ENCODE data around the gene FMN2. TPM values are rescaled to one million over a fixed set of nuclear protein-coding genes. Genes with fewer than 3 reads are reported as not detected.

The FMN2 gene
- total RNA-seq, 1 experiment from 2014 or later: not detected

DNA sequence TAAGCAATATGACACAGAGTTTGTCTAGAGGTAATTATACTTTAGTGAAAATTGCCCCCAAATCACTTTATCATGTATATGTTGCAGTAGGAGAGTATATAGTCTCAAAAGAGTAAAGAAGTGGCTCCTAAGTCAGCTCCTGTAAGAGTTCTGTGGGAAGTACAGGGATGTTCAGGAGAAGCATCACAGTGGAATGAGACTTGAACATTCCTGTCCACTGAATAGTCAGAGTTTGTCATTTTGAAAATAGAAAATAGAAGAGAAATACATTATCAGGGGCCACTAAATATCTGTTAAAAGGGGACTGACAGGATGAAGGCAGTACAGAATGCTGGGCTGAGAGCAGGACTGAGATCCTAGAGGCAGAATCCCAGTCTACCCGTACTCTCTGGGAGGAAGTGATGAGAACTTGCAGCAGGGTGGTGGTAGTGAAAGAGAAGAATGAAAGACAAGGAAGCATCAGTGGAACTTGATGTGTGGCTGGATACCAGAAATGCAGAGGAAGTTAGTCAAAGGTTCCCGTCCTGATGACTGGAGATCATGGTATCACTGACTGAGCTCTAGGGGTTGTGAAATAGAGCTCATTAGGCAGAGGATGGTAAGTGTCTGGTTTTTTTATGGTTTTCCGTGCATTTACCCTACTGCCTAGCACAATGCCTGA, 153.4 kb downstream of the FMN2 start:
- no peaks in the 10 kb centered on the region for H3K27me3 ChIP-seq (ENCODE audit: low read length)
- H4K20me1 ChIP-seq (ENCODE audit: insufficient read depth, low read depth, low read length): no peaks in the 10 kb centered on the region
- no peaks in the 10 kb centered on the region for H3K9me2 ChIP-seq (replicated peaks; ENCODE audit: insufficient read depth, low read length)
- H3K36me3 ChIP-seq (ENCODE audit: insufficient read depth, low read length): no peaks in the 10 kb centered on the region
- no peak overlapping the region for H3K4me3 ChIP-seq (ENCODE audit: low read length)
- no peak overlapping the region for H3K27ac ChIP-seq (ENCODE audit: low read length)
- no peaks in the 10 kb centered on the region for H3K4me1 ChIP-seq (ENCODE audit: low read length)
- H3K4me2 ChIP-seq (ENCODE audit: low read depth, low read length, poor library complexity, severe bottlenecking): no peak overlapping the region
- H3K9ac ChIP-seq (ENCODE audit: low read length): no peak overlapping the region
- no peak overlapping the region for H2AFZ ChIP-seq (ENCODE audit: low read length)
- H3K79me2 ChIP-seq (ENCODE audit: low read length): no peaks in the 10 kb centered on the region
- DNase-seq: no peak
- no peaks in the 10 kb centered on the region; the same call in 1 of the 2 replicates for H3K9me3 ChIP-seq (ENCODE audit: low read length)

DNA sequence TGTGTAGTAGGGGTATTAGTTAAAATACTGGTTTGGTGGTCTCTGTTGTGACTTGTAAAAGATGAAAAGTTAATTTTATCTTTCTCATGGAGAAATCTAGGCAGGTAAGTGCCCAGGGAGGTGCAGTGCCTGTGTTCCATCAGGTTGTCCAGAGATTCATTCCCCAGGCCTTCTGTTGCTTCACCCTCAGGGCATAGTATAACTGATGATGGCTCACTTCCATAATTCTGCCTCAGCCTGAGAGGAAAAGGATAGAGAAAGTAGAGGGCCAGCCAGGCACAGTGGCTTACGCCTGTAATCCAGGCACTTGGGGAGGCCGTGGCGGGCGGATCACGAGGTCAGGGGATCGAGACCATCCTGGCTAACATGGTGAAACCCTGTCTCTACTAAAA, 153.9 kb downstream of the FMN2 start:
- H3K4me2 ChIP-seq (ENCODE audit: low read depth, low read length, poor library complexity, severe bottlenecking): no peak overlapping the region
- H3K9me2 ChIP-seq (replicated peaks; ENCODE audit: insufficient read depth, low read length): no peaks in the 10 kb centered on the region
- H3K9me3 ChIP-seq (ENCODE audit: low read length): no peaks in the 10 kb centered on the region; the same call in 1 of the 2 replicates
- no peaks in the 10 kb centered on the region for H3K79me2 ChIP-seq (ENCODE audit: low read length)
- no peaks in the 10 kb centered on the region for H3K27me3 ChIP-seq (ENCODE audit: low read length)
- no peak overlapping the region for H2AFZ ChIP-seq (ENCODE audit: low read length)
- H3K27ac ChIP-seq (ENCODE audit: low read length): no peak overlapping the region
- no peaks in the 10 kb centered on the region for H4K20me1 ChIP-seq (ENCODE audit: insufficient read depth, low read depth, low read length)
- H3K4me3 ChIP-seq (ENCODE audit: low read length): no peak overlapping the region
- no peak overlapping the region for H3K9ac ChIP-seq (ENCODE audit: low read length)
- H3K4me1 ChIP-seq (ENCODE audit: low read length): no peaks in the 10 kb centered on the region
- DNase-seq: no peak
- H3K36me3 ChIP-seq (ENCODE audit: insufficient read depth, low read length): no peaks in the 10 kb centered on the region

DNA sequence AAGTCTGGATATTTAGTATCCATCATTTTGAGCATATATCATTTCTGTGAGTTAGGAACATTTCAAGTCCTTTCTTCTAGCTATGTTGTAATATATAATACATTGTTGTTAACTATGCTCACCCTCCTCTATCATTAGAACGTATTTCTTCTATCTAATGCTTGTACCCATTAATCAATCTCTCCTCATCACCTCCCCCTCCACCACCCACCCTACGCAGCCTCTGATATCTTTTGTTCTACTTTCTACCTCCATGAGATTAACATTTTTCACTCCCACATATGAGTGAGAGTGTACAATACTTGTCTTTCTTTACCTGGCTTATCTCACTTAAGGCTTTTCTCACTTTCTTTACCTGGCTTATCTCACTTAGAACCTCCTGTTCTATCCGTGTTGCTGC, 156.2 kb downstream of the FMN2 start:
- Histone ChIP-seq H4K20me1 (ENCODE audit: insufficient read depth, low read depth, low read length) (no peaks in the 10 kb centered on the region), H3K27me3 (ENCODE audit: low read length) (no peaks in the 10 kb centered on the region), H3K9ac (ENCODE audit: low read length) (no peak overlapping the region), H3K9me3 (ENCODE audit: low read length) (peaks cover 11% of the 10 kb centered on the region; the same call in 1 of the 2 replicates), H3K4me2 (ENCODE audit: low read depth, low read length, poor library complexity, severe bottlenecking) (no peak overlapping the region), H3K9me2 (replicated peaks; ENCODE audit: insufficient read depth, low read length) (no peaks in the 10 kb centered on the region), H2AFZ (ENCODE audit: low read length) (no peak overlapping the region), H3K27ac (ENCODE audit: low read length) (no peak overlapping the region), H3K36me3 (ENCODE audit: insufficient read depth, low read length) (no peaks in the 10 kb centered on the region), H3K79me2 (ENCODE audit: low read length) (no peaks in the 10 kb centered on the region), H3K4me3 (ENCODE audit: low read length) (no peak overlapping the region), H3K4me1 (ENCODE audit: low read length) (no peaks in the 10 kb centered on the region)
- DNase-seq: no peak

DNA sequence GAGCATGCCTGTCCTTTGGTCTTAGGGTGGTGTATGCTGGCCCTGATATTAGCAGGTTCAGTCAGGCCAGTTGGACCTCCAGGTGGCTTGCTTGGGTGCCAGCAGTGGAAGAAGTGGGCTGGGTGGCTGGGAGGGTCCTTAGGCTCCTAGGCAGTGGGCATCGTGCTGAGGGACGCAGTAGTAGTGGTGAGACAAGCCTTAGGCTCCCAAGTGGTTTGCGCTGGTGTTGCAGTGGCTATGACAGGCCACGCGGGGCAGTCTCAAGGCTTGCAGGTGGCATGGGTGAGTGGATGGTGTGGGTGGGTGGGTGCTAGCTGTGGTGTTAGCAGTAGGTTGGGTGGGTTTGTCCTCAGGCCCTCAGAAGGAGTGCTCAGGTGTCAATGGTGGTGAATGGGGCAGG, 162.3 kb downstream of the FMN2 start:
- H3K4me1 ChIP-seq (ENCODE audit: low read length): no peaks in the 10 kb centered on the region
- no peaks in the 10 kb centered on the region for H3K79me2 ChIP-seq (ENCODE audit: low read length)
- peaks cover 26% of the 10 kb centered on the region for H3K9me3 ChIP-seq (ENCODE audit: low read length)
- no peak for DNase-seq
- H3K36me3 ChIP-seq (ENCODE audit: insufficient read depth, low read length): no peaks in the 10 kb centered on the region
- H2AFZ ChIP-seq (ENCODE audit: low read length): no peak overlapping the region
- H3K9me2 ChIP-seq (replicated peaks; ENCODE audit: insufficient read depth, low read length): no peaks in the 10 kb centered on the region
- no peaks in the 10 kb centered on the region for H4K20me1 ChIP-seq (ENCODE audit: insufficient read depth, low read depth, low read length)
- no peak overlapping the region for H3K4me2 ChIP-seq (ENCODE audit: low read depth, low read length, poor library complexity, severe bottlenecking)
- no peak overlapping the region for H3K9ac ChIP-seq (ENCODE audit: low read length)
- H3K27ac ChIP-seq (ENCODE audit: low read length): no peak overlapping the region
- H3K4me3 ChIP-seq (ENCODE audit: low read length): no peak overlapping the region
- no peaks in the 10 kb centered on the region for H3K27me3 ChIP-seq (ENCODE audit: low read length)

DNA sequence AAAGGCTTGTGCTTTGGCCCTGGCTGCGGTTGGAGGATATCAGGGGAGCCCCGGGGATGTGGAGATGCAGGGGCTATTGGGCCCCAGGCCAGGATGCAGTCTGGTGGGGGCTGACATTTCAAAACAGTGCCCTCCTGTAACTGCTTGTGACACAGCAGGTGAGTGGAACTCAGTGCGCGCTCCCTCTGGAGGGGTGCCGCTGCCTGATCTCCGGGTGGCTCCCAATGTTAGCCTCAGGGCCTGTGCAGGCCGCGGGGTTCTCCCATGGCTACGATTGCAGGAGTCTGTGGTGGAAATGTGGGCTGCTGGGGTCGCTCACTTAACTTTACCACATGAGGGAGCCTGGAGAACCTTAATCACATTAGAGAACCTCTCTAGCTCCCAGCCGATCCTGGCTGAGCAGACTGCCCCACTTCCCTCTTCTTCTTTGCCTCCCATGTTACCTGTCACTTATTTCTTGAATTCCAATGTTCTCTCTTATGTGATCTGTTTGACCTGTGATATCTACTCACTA, 163.2 kb downstream of the FMN2 start:
- H3K9me3 ChIP-seq (ENCODE audit: low read length): peaks cover 26% of the 10 kb centered on the region
- no peak overlapping the region for H3K9ac ChIP-seq (ENCODE audit: low read length)
- H3K79me2 ChIP-seq (ENCODE audit: low read length): no peaks in the 10 kb centered on the region
- H2AFZ ChIP-seq (ENCODE audit: low read length): no peak overlapping the region
- H3K4me1 ChIP-seq (ENCODE audit: low read length): no peaks in the 10 kb centered on the region
- H3K36me3 ChIP-seq (ENCODE audit: insufficient read depth, low read length): no peaks in the 10 kb centered on the region
- H4K20me1 ChIP-seq (ENCODE audit: insufficient read depth, low read depth, low read length): no peaks in the 10 kb centered on the region
- no peaks in the 10 kb centered on the region for H3K9me2 ChIP-seq (replicated peaks; ENCODE audit: insufficient read depth, low read length)
- DNase-seq: no peak
- H3K4me2 ChIP-seq (ENCODE audit: low read depth, low read length, poor library complexity, severe bottlenecking): no peak overlapping the region
- no peaks in the 10 kb centered on the region for H3K27me3 ChIP-seq (ENCODE audit: low read length)
- H3K4me3 ChIP-seq (ENCODE audit: low read length): no peak overlapping the region
- H3K27ac ChIP-seq (ENCODE audit: low read length): no peak overlapping the region

DNA sequence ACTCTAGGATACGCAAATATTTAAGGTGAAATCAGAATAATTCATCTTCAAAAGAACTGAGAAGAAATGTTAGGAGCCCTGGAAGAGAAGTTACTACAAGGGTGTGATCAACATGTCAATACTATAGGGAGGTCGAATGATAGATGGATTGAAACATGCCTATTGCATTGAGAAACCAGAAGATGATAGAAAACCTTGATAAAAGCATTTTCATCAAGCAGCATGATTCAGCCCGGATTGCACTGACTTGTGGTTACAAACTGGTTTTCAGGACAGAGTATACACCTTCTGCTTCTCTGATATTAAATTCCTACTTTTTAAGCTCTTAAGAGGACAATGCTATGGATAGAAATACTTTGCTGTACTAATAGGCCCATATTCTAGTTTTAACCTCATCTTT, 164.2 kb downstream of the FMN2 start:
- H3K27ac ChIP-seq (ENCODE audit: low read length): no peak overlapping the region
- H2AFZ ChIP-seq (ENCODE audit: low read length): no peak overlapping the region
- no peak for DNase-seq
- H3K79me2 ChIP-seq (ENCODE audit: low read length): no peaks in the 10 kb centered on the region
- H3K36me3 ChIP-seq (ENCODE audit: insufficient read depth, low read length): no peaks in the 10 kb centered on the region
- no peak overlapping the region for H3K4me2 ChIP-seq (ENCODE audit: low read depth, low read length, poor library complexity, severe bottlenecking)
- H4K20me1 ChIP-seq (ENCODE audit: insufficient read depth, low read depth, low read length): no peaks in the 10 kb centered on the region
- no peaks in the 10 kb centered on the region for H3K4me1 ChIP-seq (ENCODE audit: low read length)
- H3K4me3 ChIP-seq (ENCODE audit: low read length): no peak overlapping the region
- H3K27me3 ChIP-seq (ENCODE audit: low read length): no peaks in the 10 kb centered on the region
- peaks cover 25% of the 10 kb centered on the region for H3K9me3 ChIP-seq (ENCODE audit: low read length)
- no peak overlapping the region for H3K9ac ChIP-seq (ENCODE audit: low read length)
- no peaks in the 10 kb centered on the region for H3K9me2 ChIP-seq (replicated peaks; ENCODE audit: insufficient read depth, low read length)

DNA sequence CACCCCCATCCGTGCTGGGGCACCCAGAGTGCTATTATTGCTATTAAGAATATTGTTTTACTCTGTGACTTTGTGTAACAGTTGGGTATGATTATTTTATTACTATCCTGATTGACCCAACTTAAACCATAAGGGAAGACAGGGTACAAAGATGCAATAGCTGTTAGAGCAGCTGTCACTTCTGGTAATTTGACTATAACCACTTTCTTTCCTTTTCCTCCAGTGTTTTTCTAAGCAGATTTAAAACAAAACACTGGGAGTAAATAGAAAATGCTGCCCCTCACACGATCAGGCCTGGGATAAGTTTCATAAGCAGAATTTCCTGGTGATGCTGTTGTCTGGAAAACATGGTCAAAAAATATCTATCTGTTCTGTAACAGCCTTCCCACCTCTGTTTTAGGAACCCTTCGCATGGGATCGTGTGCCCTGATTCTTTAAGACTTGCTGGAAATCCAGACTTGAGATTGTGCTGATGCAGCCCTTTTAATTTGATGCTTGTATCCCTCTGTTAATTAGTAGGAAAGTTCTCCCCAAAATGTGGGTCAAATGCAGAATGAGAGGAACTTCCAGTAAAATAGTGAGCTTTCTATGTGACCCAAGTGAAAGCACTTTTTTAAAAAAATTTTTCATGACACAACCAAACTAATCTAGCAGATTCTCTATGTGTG, 165.3 kb downstream of the FMN2 start:
- Histone ChIP-seq H3K27ac (ENCODE audit: low read length) (no peak overlapping the region), H3K27me3 (ENCODE audit: low read length) (no peaks in the 10 kb centered on the region), H3K9me3 (ENCODE audit: low read length) (peaks cover 19% of the 10 kb centered on the region), H3K4me1 (ENCODE audit: low read length) (no peaks in the 10 kb centered on the region), H3K9me2 (replicated peaks; ENCODE audit: insufficient read depth, low read length) (no peaks in the 10 kb centered on the region), H3K4me3 (ENCODE audit: low read length) (no peak overlapping the region), H3K4me2 (ENCODE audit: low read depth, low read length, poor library complexity, severe bottlenecking) (no peak overlapping the region), H4K20me1 (ENCODE audit: insufficient read depth, low read depth, low read length) (no peaks in the 10 kb centered on the region), H3K79me2 (ENCODE audit: low read length) (no peaks in the 10 kb centered on the region), H2AFZ (ENCODE audit: low read length) (no peak overlapping the region), H3K36me3 (ENCODE audit: insufficient read depth, low read length) (no peaks in the 10 kb centered on the region), H3K9ac (ENCODE audit: low read length) (no peak overlapping the region)
- no peak for DNase-seq

DNA sequence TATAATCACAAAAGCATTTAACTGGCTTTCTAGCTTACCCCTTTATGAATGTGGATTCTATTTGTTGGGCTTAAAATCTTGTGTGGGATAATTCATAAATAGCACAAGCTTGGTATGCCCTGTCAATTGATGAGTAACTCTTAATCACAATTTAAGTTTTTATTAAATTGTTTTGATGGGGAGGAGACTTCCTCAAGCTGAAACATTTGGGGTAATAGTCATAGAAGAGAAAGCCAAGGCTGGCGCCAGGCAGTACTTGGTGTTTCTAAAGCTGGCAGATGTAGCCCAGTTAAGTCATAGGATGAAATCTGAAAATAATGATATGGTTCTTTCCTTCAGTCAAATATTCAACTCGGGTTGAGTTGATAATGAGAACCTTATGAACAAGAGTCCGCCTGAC, 167.2 kb downstream of the FMN2 start:
- no peaks in the 10 kb centered on the region for H3K4me1 ChIP-seq (ENCODE audit: low read length)
- DNase-seq: no peak
- no peaks in the 10 kb centered on the region for H4K20me1 ChIP-seq (ENCODE audit: insufficient read depth, low read depth, low read length)
- H3K4me2 ChIP-seq (ENCODE audit: low read depth, low read length, poor library complexity, severe bottlenecking): no peak overlapping the region
- no peak overlapping the region for H3K4me3 ChIP-seq (ENCODE audit: low read length)
- no peak overlapping the region for H2AFZ ChIP-seq (ENCODE audit: low read length)
- peaks cover 8% of the 10 kb centered on the region; the same call in 1 of the 2 replicates for H3K9me3 ChIP-seq (ENCODE audit: low read length)
- H3K9ac ChIP-seq (ENCODE audit: low read length): no peak overlapping the region
- H3K79me2 ChIP-seq (ENCODE audit: low read length): no peaks in the 10 kb centered on the region
- H3K36me3 ChIP-seq (ENCODE audit: insufficient read depth, low read length): no peaks in the 10 kb centered on the region
- no peaks in the 10 kb centered on the region for H3K27me3 ChIP-seq (ENCODE audit: low read length)
- H3K27ac ChIP-seq (ENCODE audit: low read length): no peak overlapping the region
- H3K9me2 ChIP-seq (replicated peaks; ENCODE audit: insufficient read depth, low read length): no peaks in the 10 kb centered on the region

Measured in Karpas-422 (cell line).